Spinal cord (tissue), 10 donors: ENCODE results near the gene ZBP1. TPM values are rescaled to one million over a fixed set of nuclear protein-coding genes. Genes with fewer than 3 reads are reported as not detected.

Experiments
- DNase-seq, 6 donors: peaks; one replicate each; pipeline versions ENCODE4 v3.0.0 to v3.0.0-alpha.2; 2013 to 2015; ENCODE audit warnings: low spot score in 6 of 6, low read depth in 4 of 6
- H3K27ac ChIP-seq: one replicate; pipeline ENCODE4 v1.5.1; 2013; ENCODE audit warnings: low read depth, low read length, control low read depth
- H3K27me3 ChIP-seq: one replicate; pipeline ENCODE4 v1.6.1; 2013; ENCODE audit warnings: low read length; ENCODE audit not compliant: control insufficient read depth, insufficient read depth
- H3K36me3 ChIP-seq: one replicate; pipeline ENCODE4 v1.6.1; 2013; ENCODE audit warnings: low read length; ENCODE audit not compliant: control insufficient read depth, insufficient read depth
- H3K4me1 ChIP-seq: one replicate; pipeline ENCODE4 v1.6.1; 2013; ENCODE audit warnings: low read length; ENCODE audit not compliant: control insufficient read depth, insufficient read depth
- H3K4me3 ChIP-seq: one replicate; pipeline ENCODE4 v1.5.1; 2013; ENCODE audit warnings: low read depth, low read length, control low read depth
- H3K9me3 ChIP-seq: one replicate; pipeline ENCODE4 v1.6.1; 2013; ENCODE audit warnings: low read length; ENCODE audit not compliant: control insufficient read depth, insufficient read depth
- WGBS: methylation state at CpG from one replicate; pipeline ENCODE4 v1.1.5; 2013; ENCODE audit warnings: missing lambda C conversion rate; ENCODE audit not compliant: insufficient coverage; 5-methylcytosine and 5-hydroxymethylcytosine counted together
- polyA plus RNA-seq, 2 donors: library from polyadenylated mRNA; unstranded; fragments of 120-200 nt; gene quantifications; one replicate each; pipeline ENCODE4 v1.2.1, GENCODE V29; 2013; ENCODE audit not compliant: insufficient read length in 2 of 2
- total RNA-seq, 2 donors: library from RNA; depleted of rRNA in 1 of 2; stranded (reverse); fragments of 120-200 nt in 1 of 2; fragments of >200 nt in 1 of 2; gene quantifications; one replicate each; pipeline versions ENCODE4 v1.2.3 to v1.2.4, GENCODE V29; 2013 to 2014
- donor health status: healthy.

ZBP1 gene
- total and polyA plus RNA-seq, 4 donors: 0.06 to 0.20 (median 0.14) TPM; not detected in 1

DNA sequence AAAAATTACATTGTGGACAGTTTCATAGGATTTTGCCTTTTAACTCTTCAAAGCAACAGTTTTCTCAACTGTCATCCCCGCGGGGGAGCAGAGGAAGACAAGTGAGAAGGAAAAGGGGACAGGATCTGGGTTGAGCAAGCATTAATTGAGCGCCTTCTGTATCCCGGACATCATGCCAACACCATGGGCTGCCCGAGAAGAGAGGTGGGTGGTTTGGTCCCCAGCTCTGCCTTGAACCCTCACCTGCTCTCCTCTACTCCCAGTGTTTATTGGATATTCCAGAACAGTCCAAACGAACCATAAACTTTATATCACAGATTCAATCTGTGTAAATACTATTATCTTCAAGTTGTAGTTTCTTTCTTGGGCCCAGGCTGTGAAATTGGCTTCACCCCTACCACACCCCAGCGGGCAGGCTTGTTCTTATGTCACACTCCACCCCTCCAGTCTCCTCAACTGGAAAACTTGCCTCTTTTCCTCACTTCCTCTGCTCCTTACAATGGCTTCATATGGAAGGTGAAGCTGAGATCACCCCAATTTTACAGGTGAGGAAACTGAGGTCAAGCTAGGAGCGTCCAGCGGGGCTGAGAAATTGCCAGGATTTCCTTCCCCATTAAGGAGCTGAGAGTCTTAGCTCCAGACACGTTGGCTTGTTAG lies 53.3 kb downstream of the ZBP1 start:
- Histone ChIP-seq H3K4me1 (peaks cover 15% of the 10 kb centered on the region), H3K27me3 (no peaks in the 10 kb centered on the region), H3K4me3 (no peak overlapping the region), H3K27ac (no peak overlapping the region), H3K36me3 (no peaks in the 10 kb centered on the region), H3K9me3 (no peaks in the 10 kb centered on the region)
- WGBS: 100% methylated on average over 3 of the region's 10 CpGs
- no peak for DNase-seq

- H3K27ac ChIP-seq: no peak overlapping the region
- H3K9me3 ChIP-seq: no peaks in the 10 kb centered on the region
- no peaks in the 10 kb centered on the region for H3K27me3 ChIP-seq
- no peaks in the 10 kb centered on the region for H3K36me3 ChIP-seq
- peaks cover 15% of the 10 kb centered on the region for H3K4me1 ChIP-seq
- no peak overlapping the region for H3K4me3 ChIP-seq
- DNase-seq: no peak
- no CpG with 5 or more reads among the region's 1 CpG for WGBS
Observed at GRCh38 chr20:57566399-57566798, 53.8 kb downstream of the ZBP1 start.

- H3K9me3 ChIP-seq: no peaks in the 10 kb centered on the region
- H3K4me1 ChIP-seq: peaks cover 8% of the 10 kb centered on the region
- H3K4me3 ChIP-seq: no peak overlapping the region
- H3K27me3 ChIP-seq: no peaks in the 10 kb centered on the region
- DNase-seq: no peak
- WGBS: 85% methylated on average over 10 of the region's 11 CpGs
- H3K27ac ChIP-seq: no peak overlapping the region
- H3K36me3 ChIP-seq: no peaks in the 10 kb centered on the region
Observed at GRCh38 chr20:57564951-57565642, 55.1 kb downstream of the ZBP1 start.

DNA sequence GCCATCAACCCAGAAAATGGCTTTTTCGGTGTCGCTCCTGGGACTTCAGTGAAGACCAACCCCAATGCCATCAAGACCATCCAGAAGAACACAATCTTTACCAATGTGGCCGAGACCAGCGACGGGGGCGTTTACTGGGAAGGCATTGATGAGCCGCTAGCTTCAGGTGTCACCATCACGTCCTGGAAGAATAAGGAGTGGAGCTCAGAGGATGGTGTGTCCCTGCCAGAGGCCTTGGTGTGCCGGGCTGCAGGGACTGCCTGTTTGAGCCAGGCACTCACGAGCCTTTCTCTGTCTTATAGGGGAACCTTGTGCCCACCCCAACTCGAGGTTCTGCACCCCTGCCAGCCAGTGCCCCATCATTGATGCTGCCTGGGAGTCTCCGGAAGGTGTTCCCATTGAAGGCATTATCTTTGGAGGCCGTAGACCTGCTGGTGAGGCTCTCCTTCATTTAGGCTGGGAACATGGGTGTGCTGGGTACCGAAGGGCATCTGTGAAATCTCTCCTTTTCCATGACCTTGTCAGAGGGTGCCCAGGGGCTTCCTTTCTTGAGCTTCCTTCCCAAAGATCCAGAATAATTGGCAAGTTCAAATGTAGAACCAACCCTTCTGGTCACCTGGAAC lies 55.9 kb downstream of the ZBP1 start:
- H3K27me3 ChIP-seq: no peaks in the 10 kb centered on the region
- no peaks in the 10 kb centered on the region for H3K36me3 ChIP-seq
- peaks cover 5% of the 10 kb centered on the region for H3K4me1 ChIP-seq
- 94% methylated on average over 13 of the region's 14 CpGs for WGBS
- no peaks in the 10 kb centered on the region for H3K9me3 ChIP-seq
- no peak overlapping the region for H3K4me3 ChIP-seq
- DNase-seq: no peak
- no peak overlapping the region for H3K27ac ChIP-seq

GRCh38 chr20:57563522-57563921 lies 56.7 kb downstream of the ZBP1 start:
- 98% methylated on average over 12 of the region's 12 CpGs for WGBS
- Histone ChIP-seq H3K36me3 (no peaks in the 10 kb centered on the region), H3K4me1 (no peaks in the 10 kb centered on the region), H3K27ac (no peak overlapping the region), H3K9me3 (no peaks in the 10 kb centered on the region), H3K4me3 (no peak overlapping the region), H3K27me3 (no peaks in the 10 kb centered on the region)
- no peak for DNase-seq

DNA sequence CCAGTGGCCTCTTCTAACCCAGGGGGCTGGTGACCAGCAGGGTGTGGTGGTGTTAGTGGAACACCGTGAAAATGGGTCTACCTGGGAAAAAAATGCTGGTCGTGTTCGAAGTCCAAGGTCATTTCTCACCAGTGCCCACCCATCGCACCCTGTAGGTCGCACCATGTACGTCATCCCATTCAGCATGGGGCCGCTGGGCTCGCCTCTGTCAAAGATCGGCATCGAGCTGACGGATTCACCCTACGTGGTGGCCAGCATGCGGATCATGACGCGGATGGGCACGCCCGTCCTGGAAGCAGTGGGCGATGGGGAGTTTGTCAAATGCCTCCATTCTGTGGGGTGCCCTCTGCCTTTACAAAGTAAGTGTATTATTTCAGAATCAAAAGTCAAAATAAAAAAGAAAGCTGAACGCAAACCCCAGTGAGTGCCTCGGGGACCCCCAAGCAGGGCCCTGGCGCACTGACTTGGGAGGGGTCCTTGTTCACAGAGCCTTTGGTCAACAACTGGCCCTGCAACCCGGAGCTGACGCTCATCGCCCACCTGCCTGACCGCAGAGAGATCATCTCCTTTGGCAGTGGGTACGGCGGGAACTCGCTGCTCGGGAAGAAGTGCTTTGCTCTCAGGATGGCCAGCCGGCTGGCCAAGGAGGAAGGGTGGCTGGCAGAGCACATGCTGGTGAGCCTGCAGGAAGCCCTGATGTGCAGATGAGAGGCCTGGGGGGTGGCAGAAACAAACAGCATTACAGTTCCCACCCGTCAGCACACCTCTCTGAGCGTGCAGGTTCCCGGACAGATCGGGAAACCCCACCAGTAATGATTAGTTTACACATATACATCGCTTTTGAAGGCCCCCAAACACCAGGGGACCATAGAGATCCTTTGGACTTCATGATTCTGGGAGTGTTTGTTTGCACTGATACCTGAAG lies 57.4 kb downstream of the ZBP1 start:
- H3K36me3 ChIP-seq: no peaks in the 10 kb centered on the region
- H3K9me3 ChIP-seq: no peaks in the 10 kb centered on the region
- no peak overlapping the region for H3K4me3 ChIP-seq
- H3K27me3 ChIP-seq: no peaks in the 10 kb centered on the region
- 96% methylated on average over 22 of the region's 35 CpGs for WGBS
- no peak for DNase-seq
- H3K4me1 ChIP-seq: no peaks in the 10 kb centered on the region
- no peak overlapping the region for H3K27ac ChIP-seq

DNA sequence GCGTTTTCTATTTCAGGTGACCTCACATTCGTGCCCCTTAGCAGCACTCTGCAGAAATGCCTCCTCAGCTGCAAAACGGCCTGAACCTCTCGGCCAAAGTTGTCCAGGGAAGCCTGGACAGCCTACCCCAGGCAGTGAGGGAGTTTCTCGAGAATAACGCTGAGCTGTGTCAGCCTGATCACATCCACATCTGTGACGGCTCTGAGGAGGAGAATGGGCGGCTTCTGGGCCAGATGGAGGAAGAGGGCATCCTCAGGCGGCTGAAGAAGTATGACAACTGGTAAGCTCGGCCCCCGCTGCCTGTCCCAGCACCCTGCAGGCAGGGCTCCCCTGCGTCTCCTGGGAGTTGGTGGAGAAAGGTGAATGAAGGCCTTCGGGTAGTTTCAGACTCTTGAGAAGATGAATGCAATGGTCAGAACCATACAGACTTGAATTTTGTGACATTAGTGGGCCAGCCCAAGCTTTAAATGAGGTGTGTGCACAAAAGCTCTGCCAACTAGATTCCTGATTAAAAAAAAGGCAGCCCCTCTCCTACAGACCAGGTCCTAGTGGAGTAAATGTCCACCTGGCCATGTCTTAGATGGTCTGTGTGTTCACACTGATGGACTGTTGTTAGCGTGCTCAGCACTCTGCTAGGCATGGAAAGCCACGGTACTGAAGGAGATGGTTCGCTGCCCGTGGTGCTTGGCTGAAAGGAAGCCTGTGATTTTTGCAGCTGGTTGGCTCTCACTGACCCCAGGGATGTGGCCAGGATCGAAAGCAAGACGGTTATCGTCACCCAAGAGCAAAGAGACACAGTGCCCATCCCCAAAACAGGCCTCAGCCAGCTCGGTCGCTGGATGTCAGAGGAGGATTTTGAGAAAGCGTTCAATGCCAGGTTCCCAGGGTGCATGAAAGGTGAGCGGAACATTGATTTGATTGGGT lies 58.6 kb downstream of the ZBP1 start:
- Histone ChIP-seq H3K9me3 (no peaks in the 10 kb centered on the region), H3K4me3 (no peak overlapping the region), H3K36me3 (no peaks in the 10 kb centered on the region), H3K4me1 (no peaks in the 10 kb centered on the region), H3K27me3 (no peaks in the 10 kb centered on the region), H3K27ac (no peak overlapping the region)
- 83% methylated on average over 19 of the region's 24 CpGs for WGBS
- no peak for DNase-seq

DNA sequence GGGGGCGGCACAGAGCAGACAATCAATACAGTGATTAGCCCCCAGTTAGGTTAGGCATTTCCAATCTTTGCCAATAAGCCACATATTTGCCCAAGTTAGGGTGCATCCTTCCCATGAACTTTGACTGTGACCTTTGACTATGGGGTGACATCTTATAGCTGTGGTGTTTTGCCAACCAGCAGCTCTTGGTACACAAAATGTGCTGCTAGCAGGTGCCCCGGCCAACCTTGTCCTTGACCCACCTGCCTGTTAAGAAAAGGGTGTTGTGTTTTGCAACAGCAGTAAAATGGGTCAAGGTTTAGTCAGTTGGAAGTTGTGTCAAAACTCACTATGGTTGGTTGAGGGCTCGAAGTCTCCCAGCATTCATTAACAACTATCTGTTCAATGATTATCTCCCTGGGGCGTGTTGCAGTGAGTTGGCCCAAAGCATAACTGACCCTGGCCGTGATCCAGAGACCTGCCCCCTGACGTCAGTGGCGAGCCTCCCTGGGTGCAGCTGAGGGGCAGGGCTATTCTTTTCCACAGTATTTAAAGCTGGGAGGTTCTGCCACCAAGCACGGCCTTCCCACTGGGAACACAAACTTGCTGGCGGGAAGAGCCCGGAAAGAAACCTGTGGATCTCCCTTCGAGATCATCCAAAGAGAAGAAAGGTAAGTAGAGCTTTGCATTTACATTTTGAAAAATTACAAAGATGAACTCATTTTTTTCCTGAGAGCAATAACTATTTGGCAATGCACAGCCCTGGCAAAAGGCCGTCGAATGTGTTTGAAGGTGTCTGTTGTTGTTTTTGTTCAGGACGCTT lies 59.5 kb downstream of the ZBP1 start, which contains the start of gene PCK1:
Gene PCK1, plus strand, starts transcription at position 557 of the 802 bp plus-strand sequence. CDS start 302 bp downstream, outside the sequence.
- 70% methylated on average over 12 of the region's 14 CpGs for WGBS
- Histone ChIP-seq H3K4me3 (no peak within 1 kb of the TSS), H3K9me3 (no peaks in the 10 kb centered on the region), H3K27ac (no peak within 1 kb of the TSS), H3K4me1 (no peaks in the 10 kb centered on the region), H3K36me3 (no peaks in the 10 kb centered on the region), H3K27me3 (no peaks in the 10 kb centered on the region)
- DNase-seq: peak in 1 of 6 donors; percentile 60
